WI38 (cell line): ENCODE measurements around the gene NEGR1.

Source experiments
- H3K4me3 ChIP-seq: 2 replicates; pipeline ENCODE4 v1.5.1; 2011; ENCODE audit warnings: low read depth, mild to moderate bottlenecking, control low read depth, low read length
- CTCF ChIP-seq: IDR thresholded peaks from 2 replicates; pipeline ENCODE4 v1.5.1; 2012; ENCODE audit warnings: low read depth, mild to moderate bottlenecking, control low read depth, low read length

NEGR1 gene

GRCh38 chr1:71711456-71711855 is 570.9 kb downstream of the NEGR1 start:
- H3K4me3 ChIP-seq, result no peak overlapping the region
- TF ChIP-seq CTCF, result no peak

- no peak overlapping the region for H3K4me3 ChIP-seq
These were observed 576.2 kb downstream of the NEGR1 start for GRCh38 chr1:71706029-71706671.

GRCh38 chr1:71698186-71698585 is 584.2 kb downstream of the NEGR1 start:
- no peak for TF ChIP-seq CTCF
- no peak overlapping the region for H3K4me3 ChIP-seq

More at GRCh38 chr1:71706029-71706671, 576.2 kb downstream of the NEGR1 start:
- no peak for TF ChIP-seq CTCF

GRCh38 chr1:71695821-71696220 is 586.5 kb downstream of the NEGR1 start:
- no peak overlapping the region for H3K4me3 ChIP-seq
- no peak for TF ChIP-seq CTCF

- H3K4me3 ChIP-seq, result no peak overlapping the region
- TF ChIP-seq CTCF, result no peak
These were observed 587.3 kb downstream of the NEGR1 start for GRCh38 chr1:71695084-71695483.

GRCh38 chr1:71693581-71693980 is 588.8 kb downstream of the NEGR1 start:
- no peak overlapping the region for H3K4me3 ChIP-seq

More at GRCh38 chr1:71693581-71693980, 588.8 kb downstream of the NEGR1 start:
- TF ChIP-seq CTCF, result no peak
